Vagina (tissue), 2 donors: ENCODE data around the gene NUP98.

Experiments used
- POLR2A ChIP-seq, 2 donors: fragments of 450-650 bp; IDR thresholded peaks; one replicate each; pipeline ENCODE4 v1.6.1; 2017; ENCODE audit warnings: antibody characterized with exemption in 2 of 2, mild to moderate bottlenecking in 2 of 2, moderate library complexity in 2 of 2
- TF ChIP-seq, protein P1 (sequence below), 3 experiments: fragments of 450-650 bp in 2 of 3; fragments of 200-600 bp in 1 of 3; sonication (generic) in 1 of 3; IDR thresholded peaks; one replicate each; pipeline ENCODE4 v1.5.1; 2017 to 2019; ENCODE audit warnings: antibody characterized with exemption in 3 of 3, mild to moderate bottlenecking in 2 of 3, moderate library complexity in 2 of 3

DNA sequence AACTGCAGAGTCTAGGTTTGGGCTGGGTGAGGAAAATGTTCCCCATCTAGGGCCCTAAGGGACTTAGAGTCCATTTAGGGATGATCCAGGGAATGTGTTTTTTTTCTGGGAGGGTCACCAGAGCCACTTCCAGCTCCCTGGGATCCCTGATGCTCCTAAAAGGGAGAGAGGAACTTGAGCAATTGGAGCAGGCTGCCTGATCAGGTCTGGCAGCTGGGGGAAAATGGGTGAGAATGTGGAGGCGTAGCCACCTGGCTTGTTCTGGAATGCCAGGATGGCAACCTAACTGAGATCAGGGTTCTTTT is 12.2 kb upstream of the NUP98 start:
- TF ChIP-seq, protein P1, sequence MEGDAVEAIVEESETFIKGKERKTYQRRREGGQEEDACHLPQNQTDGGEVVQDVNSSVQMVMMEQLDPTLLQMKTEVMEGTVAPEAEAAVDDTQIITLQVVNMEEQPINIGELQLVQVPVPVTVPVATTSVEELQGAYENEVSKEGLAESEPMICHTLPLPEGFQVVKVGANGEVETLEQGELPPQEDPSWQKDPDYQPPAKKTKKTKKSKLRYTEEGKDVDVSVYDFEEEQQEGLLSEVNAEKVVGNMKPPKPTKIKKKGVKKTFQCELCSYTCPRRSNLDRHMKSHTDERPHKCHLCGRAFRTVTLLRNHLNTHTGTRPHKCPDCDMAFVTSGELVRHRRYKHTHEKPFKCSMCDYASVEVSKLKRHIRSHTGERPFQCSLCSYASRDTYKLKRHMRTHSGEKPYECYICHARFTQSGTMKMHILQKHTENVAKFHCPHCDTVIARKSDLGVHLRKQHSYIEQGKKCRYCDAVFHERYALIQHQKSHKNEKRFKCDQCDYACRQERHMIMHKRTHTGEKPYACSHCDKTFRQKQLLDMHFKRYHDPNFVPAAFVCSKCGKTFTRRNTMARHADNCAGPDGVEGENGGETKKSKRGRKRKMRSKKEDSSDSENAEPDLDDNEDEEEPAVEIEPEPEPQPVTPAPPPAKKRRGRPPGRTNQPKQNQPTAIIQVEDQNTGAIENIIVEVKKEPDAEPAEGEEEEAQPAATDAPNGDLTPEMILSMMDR (IDR thresholded peaks at IDR 0.05) = no peak
- no peak for TF ChIP-seq POLR2A (IDR thresholded peaks at IDR 0.05)
